ENCODE measurements around the gene CLIP3.

Gene CLIP3

GRCh38 chr19:36058481-36059179 lies 26.0 kb upstream of the CLIP3 start:
- no peak for TF ChIP-seq CTCF (conservative IDR thresholded peaks at IDR 0.05; ENCODE audit: low read depth)
- DNase-seq (ENCODE audit: low spot score): no peak
- no peak overlapping the region for H3K27ac ChIP-seq
- ChIA-PET POLR2A (ENCODE audit: low non-redundant PET) (no interaction called here), CTCF (interaction anchor here (0.6 kb wide), 1 partner anchor 467 kb away, joined by 4 read pairs; no protein-coding TSS in a partner anchor)

- CTCF ChIA-PET: no interaction called here
- peak within 1 kb of the TSS; percentile 99 for H3K27ac ChIP-seq
- TF ChIP-seq CTCF (conservative IDR thresholded peaks at IDR 0.05; ENCODE audit: low read depth): 0 out of 2 replicates have a peak, but pooled peaks have one; percentile 2
- POLR2A ChIA-PET (ENCODE audit: low non-redundant PET): interaction anchor here (0.8 kb wide), 1 partner anchor 47 kb away, joined by 3 read pairs; the partner anchor contains the start of gene SYNE4
- DNase-seq (ENCODE audit: low spot score): peak; percentile 99
These were observed 22.3 kb upstream of the CLIP3 start, which contains the start of gene WDR62 for GRCh38 chr19:36054733-36055686. TSS of gene WDR62 (plus strand) at chr19:36054897. CDS start at chr19:36054972, 75 bp downstream.

- peak; percentile 99 for DNase-seq (ENCODE audit: low spot score)
- peak; percentile 37 for TF ChIP-seq CTCF (conservative IDR thresholded peaks at IDR 0.05; ENCODE audit: low read depth)
- ChIA-PET POLR2A (ENCODE audit: low non-redundant PET) (interaction anchor here (0.5 to 0.8 kb wide), 3 partner anchors 46 to 735 kb away, joined by 3 to 5 read pairs (median 3); partner anchors contain the start of gene SYNE4), CTCF (no interaction called here)
- H3K27ac ChIP-seq: peak within 1 kb of the TSS; percentile 99
These were observed 21.6 kb upstream of the CLIP3 start, which contains the start of gene THAP8 for GRCh38 chr19:36054119-36054732. TSS of gene THAP8 (minus strand) at chr19:36054285. CDS start at chr19:36054217, 68 bp downstream.

GRCh38 chr19:36051637-36052036 lies 19.0 kb upstream of the CLIP3 start:
- no peak for DNase-seq (ENCODE audit: low spot score)
- no peak for TF ChIP-seq CTCF (conservative IDR thresholded peaks at IDR 0.05; ENCODE audit: low read depth)
- POLR2A ChIA-PET (ENCODE audit: low non-redundant PET): no interaction called here

GRCh38 chr19:36051236-36051635 lies 18.6 kb upstream of the CLIP3 start:
- H3K27ac ChIP-seq: peak overlapping the region; percentile 28; the same call in 1 of the 2 replicates
- no peak for DNase-seq (ENCODE audit: low spot score)
- ChIA-PET CTCF (no interaction called here), POLR2A (ENCODE audit: low non-redundant PET) (no interaction called here)
- TF ChIP-seq CTCF (conservative IDR thresholded peaks at IDR 0.05; ENCODE audit: low read depth): no peak

More at GRCh38 chr19:36051637-36052036, 19.0 kb upstream of the CLIP3 start:
- peak overlapping the region; percentile 28; the same call in 1 of the 2 replicates for H3K27ac ChIP-seq
- CTCF ChIA-PET: no interaction called here
